Tibial nerve (tissue), 4 donors: Measurements from ENCODE around the gene OR10P1.

ENCODE experiments used
- EP300 ChIP-seq, 2 donors: sonication (generic); formaldehyde crosslinking; IDR thresholded peaks; one replicate each; pipeline ENCODE4 v1.6.1; 2017; ENCODE audit warnings: antibody characterized with exemption in 2 of 2, mild to moderate bottlenecking in 1 of 2
- POLR2A ChIP-seq, 2 donors: fragments of 450-650 bp; IDR thresholded peaks; one replicate each; pipeline ENCODE4 v1.6.1; 2017; ENCODE audit warnings: antibody characterized with exemption in 2 of 2, mild to moderate bottlenecking in 2 of 2, moderate library complexity in 2 of 2
- TF ChIP-seq, protein P1 (sequence below), 5 experiments: fragments of 200-600 bp in 3 of 5; fragments of 450-650 bp in 2 of 5; sonication (generic) in 3 of 5; IDR thresholded peaks; one replicate each; pipeline ENCODE4 v1.5.1; 2016 to 2019; ENCODE audit warnings: antibody characterized with exemption in 5 of 5, mild to moderate bottlenecking in 3 of 5, moderate library complexity in 2 of 5

DNA sequence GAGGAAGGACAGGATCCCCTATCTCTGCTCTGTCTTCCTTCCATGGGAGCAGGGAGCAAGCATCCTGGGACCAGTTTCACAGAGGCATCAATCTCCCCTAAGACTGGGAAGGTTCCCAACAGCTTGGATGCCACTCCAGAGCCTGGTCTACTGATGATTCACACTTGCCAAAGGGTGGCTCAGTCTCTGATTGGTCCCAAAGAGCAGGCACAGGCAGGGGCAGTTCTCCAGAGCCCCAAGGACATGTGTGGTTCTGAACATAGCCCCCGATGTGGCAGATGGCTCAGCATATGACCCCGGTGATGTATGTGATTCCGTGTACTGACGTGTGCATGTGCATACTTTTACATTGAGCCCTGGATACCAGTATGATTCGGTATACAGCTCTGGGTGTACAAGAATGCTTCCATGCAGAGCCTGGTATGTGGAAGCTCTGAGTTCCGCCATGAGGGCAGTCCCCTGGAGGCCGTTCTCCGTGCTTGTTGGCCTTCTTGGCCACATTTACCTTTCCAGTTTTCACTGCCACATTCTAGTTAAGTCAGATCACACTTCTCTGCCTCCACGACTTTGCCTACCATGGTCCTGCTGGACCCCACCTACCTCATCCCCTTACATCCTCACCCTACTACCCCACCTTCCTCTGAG is 49.8 kb downstream of the OR10P1 start:
- TF ChIP-seq POLR2A (IDR thresholded peaks at IDR 0.05) (no peak), EP300 (IDR thresholded peaks at IDR 0.05) (no peak)
- TF ChIP-seq, protein P1, sequence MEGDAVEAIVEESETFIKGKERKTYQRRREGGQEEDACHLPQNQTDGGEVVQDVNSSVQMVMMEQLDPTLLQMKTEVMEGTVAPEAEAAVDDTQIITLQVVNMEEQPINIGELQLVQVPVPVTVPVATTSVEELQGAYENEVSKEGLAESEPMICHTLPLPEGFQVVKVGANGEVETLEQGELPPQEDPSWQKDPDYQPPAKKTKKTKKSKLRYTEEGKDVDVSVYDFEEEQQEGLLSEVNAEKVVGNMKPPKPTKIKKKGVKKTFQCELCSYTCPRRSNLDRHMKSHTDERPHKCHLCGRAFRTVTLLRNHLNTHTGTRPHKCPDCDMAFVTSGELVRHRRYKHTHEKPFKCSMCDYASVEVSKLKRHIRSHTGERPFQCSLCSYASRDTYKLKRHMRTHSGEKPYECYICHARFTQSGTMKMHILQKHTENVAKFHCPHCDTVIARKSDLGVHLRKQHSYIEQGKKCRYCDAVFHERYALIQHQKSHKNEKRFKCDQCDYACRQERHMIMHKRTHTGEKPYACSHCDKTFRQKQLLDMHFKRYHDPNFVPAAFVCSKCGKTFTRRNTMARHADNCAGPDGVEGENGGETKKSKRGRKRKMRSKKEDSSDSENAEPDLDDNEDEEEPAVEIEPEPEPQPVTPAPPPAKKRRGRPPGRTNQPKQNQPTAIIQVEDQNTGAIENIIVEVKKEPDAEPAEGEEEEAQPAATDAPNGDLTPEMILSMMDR (IDR thresholded peaks at IDR 0.05) = no peak
